ENCODE data around the gene CEP19.
"Not testable (repeated sequence)": the region's sequence is repeated elsewhere in the genome, so short reads cannot be mapped to it uniquely, and the experiment has no call there.

Gene CEP19

GRCh38 chr3:196737655-196738054 is 25.6 kb upstream of the CEP19 start:
- in situ Hi-C loops (cut with HindIII; ENCODE audit: low pct_unique_long_range_greater_than_20kb, low sequenced_read_pairs): no loop called here
- no peak for TF ChIP-seq JUND (IDR thresholded peaks at IDR 0.05; ENCODE audit: low read depth)
- DNase-seq (ENCODE audit: low read depth in 1 of 2, low spot score in 1 of 2): no peak

- in situ Hi-C loops (cut with HindIII; ENCODE audit: low pct_unique_long_range_greater_than_20kb, low sequenced_read_pairs): no loop called here
- no peak for TF ChIP-seq JUND (IDR thresholded peaks at IDR 0.05; ENCODE audit: low read depth)
- no peak for DNase-seq (ENCODE audit: low read depth in 1 of 2, low spot score in 1 of 2)
Observed at GRCh38 chr3:196736670-196737374, 24.8 kb upstream of the CEP19 start.

GRCh38 chr3:196735751-196736150 is 23.7 kb upstream of the CEP19 start:
- no peak for TF ChIP-seq JUND (IDR thresholded peaks at IDR 0.05; ENCODE audit: low read depth)
- no peak for DNase-seq (ENCODE audit: low read depth in 1 of 2, low spot score in 1 of 2)
- in situ Hi-C loops (cut with HindIII; ENCODE audit: low pct_unique_long_range_greater_than_20kb, low sequenced_read_pairs): no loop called here

- in situ Hi-C loops (cut with HindIII; ENCODE audit: low pct_unique_long_range_greater_than_20kb, low sequenced_read_pairs): no loop called here
- no peak for DNase-seq (ENCODE audit: low read depth in 1 of 2, low spot score in 1 of 2)
- TF ChIP-seq JUND (IDR thresholded peaks at IDR 0.05; ENCODE audit: low read depth): no peak
Observed at GRCh38 chr3:196726788-196727675, 15.0 kb upstream of the CEP19 start.

GRCh38 chr3:196721097-196721496 is 9.0 kb upstream of the CEP19 start:
- no peak for DNase-seq (ENCODE audit: low read depth in 1 of 2, low spot score in 1 of 2)
- in situ Hi-C loops (cut with HindIII; ENCODE audit: low pct_unique_long_range_greater_than_20kb, low sequenced_read_pairs): no loop called here
- TF ChIP-seq JUND (IDR thresholded peaks at IDR 0.05; ENCODE audit: low read depth): no peak

- DNase-seq (ENCODE audit: low read depth in 1 of 2, low spot score in 1 of 2); in situ Hi-C loops (cut with HindIII; ENCODE audit: low pct_unique_long_range_greater_than_20kb, low sequenced_read_pairs): not testable (repeated sequence)
Observed at GRCh38 chr3:196717162-196717561, 5.1 kb upstream of the CEP19 start.

- in situ Hi-C loops (cut with HindIII; ENCODE audit: low pct_unique_long_range_greater_than_20kb, low sequenced_read_pairs): no loop called here
- DNase-seq (ENCODE audit: low read depth in 1 of 2, low spot score in 1 of 2): no peak
- no peak for TF ChIP-seq JUND (IDR thresholded peaks at IDR 0.05; ENCODE audit: low read depth)
Observed at GRCh38 chr3:196712514-196713413, 714 bp upstream of the CEP19 start.

GRCh38 chr3:196708467-196708866 is 3.6 kb downstream of the CEP19 start:
- DNase-seq (ENCODE audit: low read depth in 1 of 2, low spot score in 1 of 2): peak in 1 of 2 experiments; percentile 65
- in situ Hi-C loops (cut with HindIII; ENCODE audit: low pct_unique_long_range_greater_than_20kb, low sequenced_read_pairs): no loop called here
- TF ChIP-seq JUND (IDR thresholded peaks at IDR 0.05; ENCODE audit: low read depth): no peak

GRCh38 chr3:196707566-196707965 is 4.5 kb downstream of the CEP19 start:
- in situ Hi-C loops (cut with HindIII; ENCODE audit: low pct_unique_long_range_greater_than_20kb, low sequenced_read_pairs): no loop called here
- no peak for DNase-seq (ENCODE audit: low read depth in 1 of 2, low spot score in 1 of 2)
- no peak for TF ChIP-seq JUND (IDR thresholded peaks at IDR 0.05; ENCODE audit: low read depth)

GRCh38 chr3:196706731-196707130 is 5.3 kb downstream of the CEP19 start:
- no peak for DNase-seq (ENCODE audit: low read depth in 1 of 2, low spot score in 1 of 2)
- in situ Hi-C loops (cut with HindIII; ENCODE audit: low pct_unique_long_range_greater_than_20kb, low sequenced_read_pairs): no loop called here
- TF ChIP-seq JUND (IDR thresholded peaks at IDR 0.05; ENCODE audit: low read depth): no peak

- DNase-seq (ENCODE audit: low read depth in 1 of 2, low spot score in 1 of 2): no peak
- TF ChIP-seq JUND (IDR thresholded peaks at IDR 0.05; ENCODE audit: low read depth): no peak
- in situ Hi-C loops (cut with HindIII; ENCODE audit: low pct_unique_long_range_greater_than_20kb, low sequenced_read_pairs): no loop called here
Observed at GRCh38 chr3:196706327-196706726, 5.7 kb downstream of the CEP19 start.

- TF ChIP-seq JUND (IDR thresholded peaks at IDR 0.05; ENCODE audit: low read depth): no peak
- in situ Hi-C loops (cut with HindIII; ENCODE audit: low pct_unique_long_range_greater_than_20kb, low sequenced_read_pairs): no loop called here
- DNase-seq (ENCODE audit: low read depth in 1 of 2, low spot score in 1 of 2): no peak
Observed at GRCh38 chr3:196700801-196701200, 11.2 kb downstream of the CEP19 start.
